ENCODE results near the gene NUP88. TPM values are rescaled to one million over a fixed set of nuclear protein-coding genes. Genes with fewer than 3 reads are reported as not detected.

NUP88 gene
- total and polyA plus RNA-seq, 10 of the 15 experiments (the other 5 are each of a cell fraction or from before 2014, with no cell fraction given): 110 to 244 (median 188) TPM

Other genes with a start within 250 kb of the NUP88 start
Only the 7 nearest of the 9 such genes appear.
- gene RABEP1, start 137.4 kb downstream of the NUP88 start, total RNA-seq (2014; rRNA removed): 43.3 and 51.0 TPM in 2 replicates
- gene RABEP1, start 137.4 kb downstream of the NUP88 start, total RNA-seq (2014; rRNA removed; fragmentation: Illumina TruSeq; extraction: Trizol): 68.0 and 69.8 TPM in 2 replicates
- gene RABEP1, start 137.4 kb downstream of the NUP88 start, total RNA-seq (2021): 60.0 and 60.4 TPM in 2 replicates
- gene RABEP1, start 137.4 kb downstream of the NUP88 start, polyA plus RNA-seq (2011; rRNA removed): 64.5 and 95.7 TPM in 2 replicates
- 68.8 and 87.5 TPM in 2 replicates for gene RABEP1, start 137.4 kb downstream of the NUP88 start, polyA plus RNA-seq (2014; fragmentation: Illumina TruSeq; extraction: Trizol)
- 10 to 100 TPM; 13.4 to 20.2 TPM for gene RABEP1, start 137.4 kb downstream of the NUP88 start, polyA plus RNA-seq (2014; fragmentation: Nextera tagmentation; extraction: Ambion mirVana)
- 36.4 and 38.9 TPM in 2 replicates for gene RABEP1, start 137.4 kb downstream of the NUP88 start, polyA plus RNA-seq (2014; rRNA removed)
- gene RABEP1, start 137.4 kb downstream of the NUP88 start, polyA plus RNA-seq (2016; fragmentation: Nextera tagmentation; extraction: Ambion mirVana): 10 to 100 TPM; 59.2 to 71.4 TPM
- 68.6 and 70.4 TPM in 2 replicates for gene RPAIN, start 520 bp upstream of the NUP88 start, total RNA-seq (2014; rRNA removed)
- gene RPAIN, start 520 bp upstream of the NUP88 start, total RNA-seq (2014; rRNA removed; fragmentation: Illumina TruSeq; extraction: Trizol): 74.6 and 76.3 TPM in 2 replicates
- gene RPAIN, start 520 bp upstream of the NUP88 start, total RNA-seq (2021): 44.6 and 45.8 TPM in 2 replicates
- gene RPAIN, start 520 bp upstream of the NUP88 start, polyA plus RNA-seq (2011; rRNA removed): 69.5 and 69.8 TPM in 2 replicates
- gene RPAIN, start 520 bp upstream of the NUP88 start, polyA plus RNA-seq (2014; fragmentation: Illumina TruSeq; extraction: Trizol): 50.2 and 53.3 TPM in 2 replicates
- 100 to 1,000 TPM; 101 to 109 TPM for gene RPAIN, start 520 bp upstream of the NUP88 start, polyA plus RNA-seq (2014; fragmentation: Nextera tagmentation; extraction: Ambion mirVana)
- 50.6 and 56.4 TPM in 2 replicates for gene RPAIN, start 520 bp upstream of the NUP88 start, polyA plus RNA-seq (2014; rRNA removed)
- gene RPAIN, start 520 bp upstream of the NUP88 start, polyA plus RNA-seq (2016; fragmentation: Nextera tagmentation; extraction: Ambion mirVana): 10 to 100 TPM; 71.5 to 74.8 TPM
- gene C1QBP, start 19.5 kb upstream of the NUP88 start, total RNA-seq (2014; rRNA removed): 415 and 426 TPM in 2 replicates
- gene C1QBP, start 19.5 kb upstream of the NUP88 start, total RNA-seq (2014; rRNA removed; fragmentation: Illumina TruSeq; extraction: Trizol): 629 and 683 TPM in 2 replicates
- 411 and 415 TPM in 2 replicates for gene C1QBP, start 19.5 kb upstream of the NUP88 start, total RNA-seq (2021)
- gene C1QBP, start 19.5 kb upstream of the NUP88 start, polyA plus RNA-seq (2011; rRNA removed): 444 and 610 TPM in 2 replicates
- 592 and 753 TPM in 2 replicates for gene C1QBP, start 19.5 kb upstream of the NUP88 start, polyA plus RNA-seq (2014; fragmentation: Illumina TruSeq; extraction: Trizol)
- gene C1QBP, start 19.5 kb upstream of the NUP88 start, polyA plus RNA-seq (2014; fragmentation: Nextera tagmentation; extraction: Ambion mirVana): 100 to 1,000 TPM; 124 to 227 TPM
- 381 and 414 TPM in 2 replicates for gene C1QBP, start 19.5 kb upstream of the NUP88 start, polyA plus RNA-seq (2014; rRNA removed)
- gene C1QBP, start 19.5 kb upstream of the NUP88 start, polyA plus RNA-seq (2016; fragmentation: Nextera tagmentation; extraction: Ambion mirVana): 100 to 1,000 TPM; 945 to 989 TPM
- gene DHX33, start 49.3 kb upstream of the NUP88 start, total RNA-seq (2014; rRNA removed): 11.7 and 12.7 TPM in 2 replicates
- 12.4 and 12.8 TPM in 2 replicates for gene DHX33, start 49.3 kb upstream of the NUP88 start, total RNA-seq (2014; rRNA removed; fragmentation: Illumina TruSeq; extraction: Trizol)
- 30.6 and 33.5 TPM in 2 replicates for gene DHX33, start 49.3 kb upstream of the NUP88 start, total RNA-seq (2021)
- gene DHX33, start 49.3 kb upstream of the NUP88 start, polyA plus RNA-seq (2011; rRNA removed): 12.3 and 16.5 TPM in 2 replicates
- gene DHX33, start 49.3 kb upstream of the NUP88 start, polyA plus RNA-seq (2014; fragmentation: Illumina TruSeq; extraction: Trizol): 32.0 and 33.2 TPM in 2 replicates
- 10 to 100 TPM; 12.2 to 13.3 TPM for gene DHX33, start 49.3 kb upstream of the NUP88 start, polyA plus RNA-seq (2014; fragmentation: Nextera tagmentation; extraction: Ambion mirVana)
- 24.6 and 24.8 TPM in 2 replicates for gene DHX33, start 49.3 kb upstream of the NUP88 start, polyA plus RNA-seq (2014; rRNA removed)
- gene DHX33, start 49.3 kb upstream of the NUP88 start, polyA plus RNA-seq (2016; fragmentation: Nextera tagmentation; extraction: Ambion mirVana): 1 to 10 TPM; 6.5 to 8.5 TPM
- 31.4 and 46.6 TPM in 2 replicates for gene DERL2, start 66.5 kb upstream of the NUP88 start, total RNA-seq (2014; rRNA removed)
- gene DERL2, start 66.5 kb upstream of the NUP88 start, total RNA-seq (2014; rRNA removed; fragmentation: Illumina TruSeq; extraction: Trizol): 35.0 and 40.5 TPM in 2 replicates
- 59.4 and 60.4 TPM in 2 replicates for gene DERL2, start 66.5 kb upstream of the NUP88 start, total RNA-seq (2021)
- gene DERL2, start 66.5 kb upstream of the NUP88 start, polyA plus RNA-seq (2011; rRNA removed): 78.2 and 96.2 TPM in 2 replicates
- 42.1 and 42.2 TPM in 2 replicates for gene DERL2, start 66.5 kb upstream of the NUP88 start, polyA plus RNA-seq (2014; fragmentation: Illumina TruSeq; extraction: Trizol)
- 100 to 1,000 TPM; 161 to 236 TPM for gene DERL2, start 66.5 kb upstream of the NUP88 start, polyA plus RNA-seq (2014; fragmentation: Nextera tagmentation; extraction: Ambion mirVana)
- 44.9 and 53.0 TPM in 2 replicates for gene DERL2, start 66.5 kb upstream of the NUP88 start, polyA plus RNA-seq (2014; rRNA removed)
- 100 to 1,000 TPM; 156 to 170 TPM for gene DERL2, start 66.5 kb upstream of the NUP88 start, polyA plus RNA-seq (2016; fragmentation: Nextera tagmentation; extraction: Ambion mirVana)
- gene MIS12, start 66.9 kb upstream of the NUP88 start, total RNA-seq (2014; rRNA removed): 24.0 and 28.7 TPM in 2 replicates
- 34.1 and 34.2 TPM in 2 replicates for gene MIS12, start 66.9 kb upstream of the NUP88 start, total RNA-seq (2014; rRNA removed; fragmentation: Illumina TruSeq; extraction: Trizol)
- 19.8 and 20.6 TPM in 2 replicates for gene MIS12, start 66.9 kb upstream of the NUP88 start, total RNA-seq (2021)
- gene MIS12, start 66.9 kb upstream of the NUP88 start, polyA plus RNA-seq (2011; rRNA removed): 25.9 and 40.7 TPM in 2 replicates
- gene MIS12, start 66.9 kb upstream of the NUP88 start, polyA plus RNA-seq (2014; fragmentation: Illumina TruSeq; extraction: Trizol): 33.4 and 35.5 TPM in 2 replicates
- gene MIS12, start 66.9 kb upstream of the NUP88 start, polyA plus RNA-seq (2014; fragmentation: Nextera tagmentation; extraction: Ambion mirVana): 10 to 100 TPM; 19.9 to 24.0 TPM
- 18.7 and 20.4 TPM in 2 replicates for gene MIS12, start 66.9 kb upstream of the NUP88 start, polyA plus RNA-seq (2014; rRNA removed)
- gene MIS12, start 66.9 kb upstream of the NUP88 start, polyA plus RNA-seq (2016; fragmentation: Nextera tagmentation; extraction: Ambion mirVana): 10 to 100 TPM; 32.8 to 33.3 TPM
- 13.6 and 14.3 TPM in 2 replicates for gene NLRP1, start 164.8 kb upstream of the NUP88 start, total RNA-seq (2014; rRNA removed)
- gene NLRP1, start 164.8 kb upstream of the NUP88 start, total RNA-seq (2014; rRNA removed; fragmentation: Illumina TruSeq; extraction: Trizol): 7.7 and 8.7 TPM in 2 replicates
- gene NLRP1, start 164.8 kb upstream of the NUP88 start, total RNA-seq (2021): 17.0 and 17.7 TPM in 2 replicates
- gene NLRP1, start 164.8 kb upstream of the NUP88 start, polyA plus RNA-seq (2011; rRNA removed): 12.8 and 18.5 TPM in 2 replicates
- gene NLRP1, start 164.8 kb upstream of the NUP88 start, polyA plus RNA-seq (2014; fragmentation: Illumina TruSeq; extraction: Trizol): 10.8 and 20.4 TPM in 2 replicates
- 1 to 10 TPM; 2.8 to 4.2 TPM for gene NLRP1, start 164.8 kb upstream of the NUP88 start, polyA plus RNA-seq (2014; fragmentation: Nextera tagmentation; extraction: Ambion mirVana)
- gene NLRP1, start 164.8 kb upstream of the NUP88 start, polyA plus RNA-seq (2014; rRNA removed): 21.8 and 22.2 TPM in 2 replicates
- gene NLRP1, start 164.8 kb upstream of the NUP88 start, polyA plus RNA-seq (2016; fragmentation: Nextera tagmentation; extraction: Ambion mirVana): 1 to 10 TPM; 8.0 to 9.5 TPM

Measured in GM12878 (cell line).